ENCODE measurements around the gene TTC17.
"Not testable (repeated sequence)": the region's sequence is repeated elsewhere in the genome, so short reads cannot be mapped to it uniquely, and the experiment has no call there.

The TTC17 gene

DNA sequence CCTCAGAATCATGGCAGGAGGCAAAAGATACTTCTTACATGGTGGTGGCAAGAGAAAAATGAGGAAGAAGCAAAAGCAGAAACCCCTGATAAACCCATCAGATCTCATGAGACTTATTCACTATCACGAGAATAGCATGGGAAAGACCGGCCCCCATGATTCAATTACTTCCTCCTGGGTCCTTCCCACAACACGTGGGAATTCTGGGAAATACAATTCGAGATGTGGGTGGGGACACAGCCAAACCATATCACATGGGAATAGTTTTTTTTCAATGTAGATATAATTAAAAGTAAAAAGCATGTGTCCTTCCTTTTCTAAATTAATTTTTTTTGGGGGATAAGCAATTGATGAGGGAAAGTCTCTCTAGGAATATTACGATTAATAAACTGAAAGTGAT lies 118.8 kb downstream of the TTC17 start:
- DNase-seq = not testable (repeated sequence)

- no peak for DNase-seq
Measured at GRCh38 chr11:43486141-43486540, 127.4 kb downstream of the TTC17 start.

DNA sequence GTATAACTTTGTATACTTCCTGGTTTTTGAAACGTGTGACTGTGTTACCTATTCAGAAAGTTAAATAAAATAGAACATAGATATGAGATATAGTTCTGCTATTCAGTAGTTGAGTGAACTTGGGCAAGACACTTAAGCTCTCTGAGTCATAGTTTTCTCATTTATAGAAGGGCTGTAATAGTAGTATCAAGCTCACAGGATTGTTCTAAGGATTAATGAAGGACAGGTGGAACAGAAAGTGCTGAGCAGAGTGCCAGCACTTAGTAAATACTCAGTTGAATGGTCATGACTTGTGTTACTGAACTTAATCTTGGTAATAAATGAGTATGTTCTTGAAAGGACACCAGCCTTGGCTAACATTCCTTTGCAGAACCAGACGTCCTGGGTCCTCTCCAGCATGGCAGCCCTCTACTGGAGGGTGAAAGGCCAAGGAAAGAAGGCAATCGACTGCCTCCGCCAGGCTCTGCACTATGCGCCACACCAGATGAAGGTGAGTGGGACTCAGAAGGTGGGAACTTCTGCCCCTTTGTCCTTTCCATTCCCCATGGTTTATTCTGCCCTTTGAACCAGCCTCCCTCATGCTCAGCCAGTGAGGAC lies 131.2 kb downstream of the TTC17 start:
- DNase-seq = no peak

DNA sequence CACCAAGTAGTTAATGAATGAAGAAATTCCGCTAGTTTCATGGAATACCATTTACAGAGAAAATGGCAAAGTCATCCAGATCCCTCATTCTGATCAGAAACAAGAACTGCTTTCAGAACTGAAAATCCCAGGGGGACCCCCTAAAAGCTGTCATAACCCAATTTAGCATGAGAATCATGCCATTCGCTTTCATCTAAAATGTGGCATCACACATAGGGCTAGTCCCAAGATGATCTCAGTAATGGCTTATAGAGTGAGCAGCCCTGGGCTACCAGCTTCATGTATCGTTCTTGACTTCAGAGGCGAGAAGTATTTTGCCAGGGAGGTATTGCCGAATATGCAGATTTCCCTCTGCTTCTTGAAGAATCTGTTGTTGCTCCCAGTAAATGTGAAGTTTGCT lies 134.0 kb downstream of the TTC17 start:
- DNase-seq = no peak

DNA sequence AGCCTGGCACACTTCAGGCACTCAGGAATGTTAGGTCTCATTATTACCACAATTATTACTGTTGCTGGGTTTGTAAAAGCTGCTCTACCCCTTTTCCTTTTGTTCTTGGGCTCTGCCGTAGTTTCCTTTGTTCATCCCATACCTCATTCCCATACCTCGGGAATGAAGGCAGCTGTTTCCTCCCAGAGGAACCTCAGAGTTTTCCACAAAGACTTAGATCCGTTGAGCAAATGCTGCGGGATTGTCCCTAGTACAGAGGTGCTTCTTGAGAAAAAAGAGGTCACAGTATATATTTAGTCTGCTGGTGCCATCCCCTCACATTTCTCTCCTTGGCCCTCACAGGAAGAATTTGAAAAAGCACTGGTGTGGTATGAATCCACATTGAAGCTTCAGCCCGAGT lies 134.7 kb downstream of the TTC17 start:
- no peak for DNase-seq

DNA sequence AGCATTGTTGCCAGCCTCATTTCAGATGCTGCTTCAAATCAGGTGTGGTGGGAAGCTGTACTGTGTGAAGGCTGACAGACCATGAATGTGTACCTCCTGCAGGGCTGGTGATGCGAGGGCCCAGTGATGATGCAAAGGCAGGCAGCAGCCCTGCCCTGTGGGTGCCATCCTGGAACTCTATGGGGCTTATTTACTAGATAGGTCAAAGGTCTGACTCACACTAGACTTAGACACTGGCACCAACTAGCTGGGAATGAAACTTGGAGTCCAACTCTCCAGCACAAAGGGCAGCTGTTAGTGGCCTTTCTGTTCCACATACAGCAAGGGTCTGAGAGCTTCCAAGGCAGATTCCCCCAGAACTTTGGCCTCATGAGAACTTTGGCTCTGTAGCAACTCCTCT lies 138.4 kb downstream of the TTC17 start:
- DNase-seq = no peak

- no peak for DNase-seq
Measured at GRCh38 chr11:43498561-43498960, 139.8 kb downstream of the TTC17 start.

DNA sequence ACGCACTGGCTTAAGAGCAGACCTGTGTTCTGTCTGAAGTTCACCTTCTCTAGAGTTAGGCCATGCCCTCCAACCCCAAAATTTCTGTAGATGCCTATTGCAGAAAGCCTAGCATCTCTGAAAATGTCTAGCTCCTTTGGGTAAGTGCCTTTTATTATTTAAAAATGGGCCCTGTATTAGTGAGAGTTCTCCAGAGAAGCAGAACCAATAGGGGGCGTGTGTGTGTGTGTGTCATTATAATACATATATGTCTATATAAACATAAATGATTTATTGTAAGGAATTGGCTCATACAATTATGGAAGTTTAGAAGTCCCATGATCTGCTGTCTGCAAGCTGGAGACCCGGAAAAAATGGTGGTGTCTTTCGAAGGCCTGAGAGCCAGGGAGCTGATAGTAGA lies 144.7 kb downstream of the TTC17 start:
- no peak for DNase-seq

DNA sequence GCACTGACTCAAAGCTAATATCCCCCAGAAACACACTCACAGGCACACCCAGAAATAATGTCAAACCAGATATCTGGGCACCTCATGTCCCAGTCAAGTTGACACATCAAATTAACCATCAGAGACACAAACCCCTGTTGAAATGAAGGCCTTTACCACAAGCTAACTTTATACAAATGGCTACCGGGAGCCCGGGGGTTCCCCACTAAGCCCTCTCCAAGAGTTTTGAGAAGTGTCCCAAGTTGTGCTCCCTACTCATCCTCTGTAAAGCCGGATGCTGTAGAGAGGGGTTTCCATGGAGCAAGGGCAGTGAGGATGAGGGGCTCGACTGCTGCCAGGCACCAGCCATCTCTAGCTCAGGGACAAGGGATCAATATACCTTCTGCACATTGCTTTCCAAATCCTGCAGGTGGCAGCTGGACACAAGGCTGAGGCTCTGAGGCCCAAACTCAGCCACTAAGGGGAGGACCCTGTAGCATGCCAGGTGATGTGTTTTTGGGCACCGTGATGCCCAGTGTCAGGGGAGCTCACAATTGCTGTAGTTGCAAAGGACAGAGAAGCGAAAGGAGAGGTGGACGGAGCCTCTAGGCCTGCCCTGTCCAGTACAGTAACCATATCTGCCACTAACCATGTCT lies 145.7 kb downstream of the TTC17 start:
- DNase-seq = no peak

GRCh38 chr11:43505171-43505570 lies 146.5 kb downstream of the TTC17 start:
- DNase-seq = no peak

DNA sequence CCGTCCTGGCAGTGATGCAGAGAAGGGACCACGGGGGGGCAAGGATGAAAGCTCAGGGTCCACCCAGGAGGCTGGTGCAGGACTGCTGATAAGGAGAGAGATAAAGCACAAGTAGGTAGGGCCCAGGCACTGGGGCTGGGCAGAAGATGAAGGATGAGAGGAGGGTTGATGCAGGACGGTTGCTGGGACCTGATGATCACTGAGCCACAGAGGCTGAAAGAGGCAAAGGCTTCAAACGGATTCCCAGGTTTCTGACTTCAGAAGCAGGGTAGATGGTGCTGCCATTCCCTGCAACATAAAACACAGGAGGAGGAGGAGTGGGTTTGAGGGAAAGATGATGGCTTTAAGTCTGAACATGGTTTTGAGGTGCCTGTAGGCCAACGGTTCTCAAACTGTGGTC lies 148.5 kb downstream of the TTC17 start:
- no peak for DNase-seq

GRCh38 chr11:43508511-43508918 lies 149.8 kb downstream of the TTC17 start:
- no peak for DNase-seq

DNA sequence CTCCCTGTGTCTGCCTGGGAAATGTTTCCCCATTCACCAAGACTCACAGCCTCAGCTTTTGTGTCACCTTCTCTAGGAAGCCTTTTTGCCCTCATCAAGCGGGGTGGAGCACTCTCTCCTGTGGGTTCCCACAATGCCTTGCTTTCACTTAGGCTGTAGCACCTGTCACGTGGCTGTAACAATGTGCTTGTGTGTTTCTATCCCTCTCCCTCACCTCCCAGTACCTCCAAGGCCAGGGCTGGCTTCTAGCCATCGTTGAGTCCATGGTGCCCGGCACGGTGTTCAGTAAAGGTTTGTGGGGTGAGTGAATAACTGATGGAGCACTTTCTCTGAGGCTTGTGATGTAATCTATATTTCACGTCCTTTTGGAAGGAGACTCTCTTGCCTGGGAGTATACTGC lies 153.2 kb downstream of the TTC17 start:
- no peak for DNase-seq

- DNase-seq = no peak
Measured at GRCh38 chr11:43515090-43515489, 156.4 kb downstream of the TTC17 start.

DNA sequence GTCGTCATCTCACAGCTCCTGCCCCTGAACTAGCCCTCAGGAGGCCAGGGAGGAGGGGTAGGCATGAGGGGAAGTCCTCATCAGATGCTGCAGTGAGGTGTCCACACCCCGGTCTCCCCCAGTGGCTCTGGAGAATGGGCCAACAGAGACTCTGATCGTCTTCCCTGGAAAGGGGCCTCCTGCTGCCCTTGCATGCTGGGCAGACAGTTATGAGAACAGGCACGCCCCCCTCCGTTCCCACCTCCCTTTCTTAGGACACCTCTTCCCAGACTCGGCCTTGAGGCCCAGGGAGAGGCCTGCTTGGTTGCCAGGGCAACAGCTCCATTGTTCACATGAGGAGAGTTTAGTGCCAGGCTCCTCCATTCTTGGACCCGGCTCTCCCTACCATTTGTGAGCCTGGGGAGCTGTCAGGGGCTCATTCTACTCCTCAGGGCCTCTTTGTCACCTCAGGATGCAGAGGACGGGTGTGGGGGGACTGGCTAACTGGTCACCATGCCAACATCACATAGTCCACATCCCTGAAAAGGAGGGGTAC lies 157.7 kb downstream of the TTC17 start:
- DNase-seq = no peak

- DNase-seq = no peak
Measured at GRCh38 chr11:43517518-43517917, 158.8 kb downstream of the TTC17 start.

GRCh38 chr11:43518408-43519160 lies 159.9 kb downstream of the TTC17 start:
- no peak for DNase-seq

- DNase-seq = no peak
Measured at GRCh38 chr11:43521471-43521870, 162.8 kb downstream of the TTC17 start.

DNA sequence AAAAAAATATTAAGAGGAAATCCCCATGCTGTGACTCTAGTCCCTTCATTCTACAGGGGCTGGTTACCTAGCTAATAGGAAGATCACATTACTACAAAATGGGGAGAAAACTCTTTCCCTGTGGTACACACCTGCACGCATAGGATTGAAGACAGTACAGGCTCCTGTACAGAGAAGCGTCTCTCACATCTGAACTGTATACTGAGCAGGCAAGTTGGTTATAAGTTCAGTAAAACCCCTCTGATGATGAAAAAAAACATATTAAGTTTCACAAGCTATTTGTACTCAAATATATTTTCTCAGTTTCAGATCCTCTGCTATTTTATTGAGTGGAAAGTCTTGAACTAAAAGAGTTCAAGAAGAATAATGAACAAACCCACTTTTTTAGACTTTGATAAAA lies 164.9 kb downstream of the TTC17 start:
- no peak for DNase-seq

DNA sequence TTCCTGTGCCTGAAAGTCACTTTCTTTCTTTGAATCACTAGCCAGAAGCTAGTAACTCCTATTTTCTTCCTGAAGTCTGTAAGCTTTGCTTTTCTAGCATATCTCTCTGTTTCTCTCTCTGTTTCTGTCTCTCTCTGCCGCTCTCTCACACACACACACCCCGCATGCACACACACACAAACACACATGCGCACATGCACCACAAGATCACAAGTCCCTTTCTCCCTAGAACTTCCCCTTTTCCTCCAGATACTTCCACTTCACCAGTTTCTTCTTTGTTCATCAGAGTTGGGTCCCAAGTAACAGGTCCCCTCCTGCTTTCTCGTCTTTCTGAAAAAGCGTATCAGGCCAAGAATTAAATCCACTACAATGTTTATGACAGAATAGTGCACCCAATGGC lies 173.3 kb downstream of the TTC17 start:
- DNase-seq = no peak

- no peak for DNase-seq
Measured at GRCh38 chr11:43537833-43538615, 179.3 kb downstream of the TTC17 start.

DNA sequence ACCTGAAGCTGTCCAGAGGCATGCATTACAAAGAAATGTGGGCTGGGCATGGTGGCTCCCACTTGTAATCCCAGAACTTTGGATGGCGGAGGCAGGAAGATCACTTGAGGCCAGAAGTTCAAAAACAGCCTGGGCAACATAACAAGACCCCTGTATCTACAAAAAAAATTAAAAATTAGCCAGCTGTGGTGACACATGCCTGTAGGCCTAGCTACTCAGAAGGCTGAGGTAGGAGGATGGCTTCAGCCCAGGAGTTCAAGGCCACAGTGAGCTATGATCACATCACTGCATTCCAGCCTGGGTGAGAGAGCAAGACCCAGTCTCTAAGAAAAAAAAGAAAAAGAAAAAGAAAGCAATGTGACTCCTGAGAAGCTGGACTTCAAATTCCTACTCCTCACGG lies 183.3 kb downstream of the TTC17 start:
- DNase-seq = no peak

Measured in CD4-positive, alpha-beta T cell treated with Interleukin-1 beta for 1 hour (primary cell).